Measurements from ENCODE around the gene SPTLC3. TPM values are rescaled to one million over a fixed set of nuclear protein-coding genes. Genes with fewer than 3 reads are reported as not detected.

Gene SPTLC3
- polyA plus RNA-seq, 1 of the 3 experiments (the other 2 are of a cell fraction) = 0.02 TPM

- ChIA-PET CTCF (no interaction called here), POLR2A (no interaction called here)
- no peak overlapping the region for H3K9ac ChIP-seq
- H3K9me3 ChIP-seq = no peaks in the 10 kb centered on the region
- no peaks in the 10 kb centered on the region for H3F3A ChIP-seq (replicated peaks; ENCODE audit: insufficient read depth)
- H2AFZ ChIP-seq (ENCODE audit: low read depth) = no peak overlapping the region
- H3K9me2 ChIP-seq = no peaks in the 10 kb centered on the region
- WGBS (ENCODE audit: low lambda C conversion rate) = 33% methylated on average over 3 of the region's 3 CpGs
- H3K4me2 ChIP-seq = no peak overlapping the region
- TF ChIP-seq TEAD4 (IDR thresholded peaks at IDR 0.05; ENCODE audit: borderline replicate concordance, insufficient read depth) (no peak), NRF1 (IDR thresholded peaks at IDR 0.05; ENCODE audit: low read depth, low read length) (no peak), FOXM1 (IDR thresholded peaks at IDR 0.05; ENCODE audit: low read depth) (no peak), ELF1 (IDR thresholded peaks at IDR 0.05) (no peak), CHD2 (IDR thresholded peaks at IDR 0.05; ENCODE audit: low read length, partially characterized antibody) (no peak), NFIC (IDR thresholded peaks at IDR 0.05; ENCODE audit: borderline replicate concordance) (no peak), POLR2AphosphoS5 (IDR thresholded peaks at IDR 0.05; ENCODE audit: low read depth, low read length) (no peak), RXRA (IDR thresholded peaks at IDR 0.05; ENCODE audit: borderline replicate concordance, low read depth) (no peak), IRF3 (IDR thresholded peaks at IDR 0.05; ENCODE audit: low read depth, low read length) (no peak), JUND (IDR thresholded peaks at IDR 0.05) (no peak), RCOR1 (IDR thresholded peaks at IDR 0.05; ENCODE audit: low read length) (no peak), RAD21 (IDR thresholded peaks at IDR 0.05; ENCODE audit: low read length) (no peak)
- TF ChIP-seq, protein P1, sequence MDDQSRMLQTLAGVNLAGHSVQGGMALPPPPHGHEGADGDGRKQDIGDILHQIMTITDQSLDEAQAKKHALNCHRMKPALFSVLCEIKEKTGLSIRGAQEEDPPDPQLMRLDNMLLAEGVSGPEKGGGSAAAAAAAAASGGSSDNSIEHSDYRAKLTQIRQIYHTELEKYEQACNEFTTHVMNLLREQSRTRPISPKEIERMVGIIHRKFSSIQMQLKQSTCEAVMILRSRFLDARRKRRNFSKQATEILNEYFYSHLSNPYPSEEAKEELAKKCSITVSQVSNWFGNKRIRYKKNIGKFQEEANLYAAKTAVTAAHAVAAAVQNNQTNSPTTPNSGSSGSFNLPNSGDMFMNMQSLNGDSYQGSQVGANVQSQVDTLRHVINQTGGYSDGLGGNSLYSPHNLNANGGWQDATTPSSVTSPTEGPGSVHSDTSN (IDR thresholded peaks at IDR 0.05) = no peak
- TF ChIP-seq, protein P2, sequence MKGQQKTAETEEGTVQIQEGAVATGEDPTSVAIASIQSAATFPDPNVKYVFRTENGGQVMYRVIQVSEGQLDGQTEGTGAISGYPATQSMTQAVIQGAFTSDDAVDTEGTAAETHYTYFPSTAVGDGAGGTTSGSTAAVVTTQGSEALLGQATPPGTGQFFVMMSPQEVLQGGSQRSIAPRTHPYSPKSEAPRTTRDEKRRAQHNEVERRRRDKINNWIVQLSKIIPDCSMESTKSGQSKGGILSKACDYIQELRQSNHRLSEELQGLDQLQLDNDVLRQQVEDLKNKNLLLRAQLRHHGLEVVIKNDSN (IDR thresholded peaks at IDR 0.05; ENCODE audit: borderline replicate concordance, low read depth) = no peak
- no peaks in the 10 kb centered on the region for H4K20me1 ChIP-seq (ENCODE audit: insufficient read depth)
- no peaks in the 10 kb centered on the region for H3K36me3 ChIP-seq (replicated peaks in 1 of 2; ENCODE audit: control insufficient read depth in 1 of 2, insufficient read depth in 2 of 2, low read length in 1 of 2)
- no peak overlapping the region for H3K4me3 ChIP-seq (ENCODE audit: low read depth in 2 of 2, low read length in 1 of 2)
- no peaks in the 10 kb centered on the region for H3K27me3 ChIP-seq (ENCODE audit: insufficient read depth)
- no peaks in the 10 kb centered on the region for H3K79me2 ChIP-seq (ENCODE audit: insufficient read depth)
- no peak overlapping the region for H3K27ac ChIP-seq (ENCODE audit: low read depth in 2 of 2, low read length in 1 of 2)
- DNase-seq = no peak
- H3K4me1 ChIP-seq (ENCODE audit: control insufficient read depth in 1 of 2, insufficient read depth in 2 of 2, low read depth in 1 of 2, low read length in 1 of 2) = no peaks in the 10 kb centered on the region
Observed at GRCh38 chr20:13166437-13166836, 157.7 kb downstream of the SPTLC3 start.

GRCh38 chr20:13169086-13169485 lies 160.3 kb downstream of the SPTLC3 start:
- no peaks in the 10 kb centered on the region for H3K79me2 ChIP-seq (ENCODE audit: insufficient read depth)
- H4K20me1 ChIP-seq (ENCODE audit: insufficient read depth) = no peaks in the 10 kb centered on the region
- H3K4me2 ChIP-seq = no peak overlapping the region
- H3K9me2 ChIP-seq = no peaks in the 10 kb centered on the region
- H2AFZ ChIP-seq (ENCODE audit: low read depth) = no peak overlapping the region
- no peak overlapping the region for H3K4me3 ChIP-seq (ENCODE audit: low read depth in 2 of 2, low read length in 1 of 2)
- H3K9ac ChIP-seq = no peak overlapping the region
- H3K27me3 ChIP-seq (ENCODE audit: insufficient read depth) = no peaks in the 10 kb centered on the region
- 0% methylated on average over 1 of the region's 1 CpG for WGBS (ENCODE audit: low lambda C conversion rate)
- POLR2A ChIA-PET = no interaction called here
- H3K4me1 ChIP-seq (ENCODE audit: control insufficient read depth in 1 of 2, insufficient read depth in 2 of 2, low read depth in 1 of 2, low read length in 1 of 2) = no peaks in the 10 kb centered on the region
- TF ChIP-seq FOSL2 (IDR thresholded peaks at IDR 0.05; ENCODE audit: borderline replicate concordance, low read depth) (no peak), FOXJ3 (CRISPR knock-in tag; IDR thresholded peaks at IDR 0.05) (no peak), IRF3 (IDR thresholded peaks at IDR 0.05; ENCODE audit: low read depth, low read length) (no peak), TAF1 (IDR thresholded peaks at IDR 0.05; ENCODE audit: borderline replicate concordance, low read depth, low read length) (no peak), SIN3A (IDR thresholded peaks at IDR 0.05; ENCODE audit: borderline replicate concordance, low read depth, low read length) (no peak), JUND (IDR thresholded peaks at IDR 0.05) (no peak), ZBTB33 (IDR thresholded peaks at IDR 0.05; ENCODE audit: borderline replicate concordance, low read depth) (no peak), EZH2phosphoT487 (IDR thresholded peaks at IDR 0.05; ENCODE audit: borderline replicate concordance, low read depth) (no peak), RCOR1 (IDR thresholded peaks at IDR 0.05; ENCODE audit: low read length) (no peak), POLR2AphosphoS5 (IDR thresholded peaks at IDR 0.05; ENCODE audit: low read depth, low read length) (no peak)
- TF ChIP-seq, protein P2 (IDR thresholded peaks at IDR 0.05; ENCODE audit: borderline replicate concordance, low read depth) = no peak
- no peaks in the 10 kb centered on the region for H3K36me3 ChIP-seq (replicated peaks in 1 of 2; ENCODE audit: control insufficient read depth in 1 of 2, insufficient read depth in 2 of 2, low read length in 1 of 2)
- H3K9me3 ChIP-seq = no peaks in the 10 kb centered on the region
- no peak for DNase-seq
- H3K27ac ChIP-seq (ENCODE audit: low read depth in 2 of 2, low read length in 1 of 2) = no peak overlapping the region
- CTCF ChIA-PET = interaction anchor here (0.9 kb wide), 1 partner anchor 134 kb away, joined by 3 read pairs; no protein-coding TSS in a partner anchor
- H3F3A ChIP-seq (replicated peaks; ENCODE audit: insufficient read depth) = no peaks in the 10 kb centered on the region

Measured in SK-N-SH (cell line).